D721Med (cell line): ENCODE results near the gene POU2AF3.

Experiments
- DNase-seq: peaks from one replicate; pipeline ENCODE4 v3.0.0; 2011; ENCODE audit warnings: low spot score; ENCODE audit not compliant: insufficient read length
- FAIRE-seq: peaks from 2 replicates; lab custom pipeline; 2011; peaks lifted over from hg19 to GRCh38; lab: Jason Lieb, UNC
- CTCF ChIP-seq: IDR thresholded peaks from 2 replicates; pipeline ENCODE4 v1.5.1; 2012; ENCODE audit warnings: mild to moderate bottlenecking, control low read depth; ENCODE audit not compliant: insufficient read depth; ENCODE audit errors: missing control alignments

Gene POU2AF3

DNA sequence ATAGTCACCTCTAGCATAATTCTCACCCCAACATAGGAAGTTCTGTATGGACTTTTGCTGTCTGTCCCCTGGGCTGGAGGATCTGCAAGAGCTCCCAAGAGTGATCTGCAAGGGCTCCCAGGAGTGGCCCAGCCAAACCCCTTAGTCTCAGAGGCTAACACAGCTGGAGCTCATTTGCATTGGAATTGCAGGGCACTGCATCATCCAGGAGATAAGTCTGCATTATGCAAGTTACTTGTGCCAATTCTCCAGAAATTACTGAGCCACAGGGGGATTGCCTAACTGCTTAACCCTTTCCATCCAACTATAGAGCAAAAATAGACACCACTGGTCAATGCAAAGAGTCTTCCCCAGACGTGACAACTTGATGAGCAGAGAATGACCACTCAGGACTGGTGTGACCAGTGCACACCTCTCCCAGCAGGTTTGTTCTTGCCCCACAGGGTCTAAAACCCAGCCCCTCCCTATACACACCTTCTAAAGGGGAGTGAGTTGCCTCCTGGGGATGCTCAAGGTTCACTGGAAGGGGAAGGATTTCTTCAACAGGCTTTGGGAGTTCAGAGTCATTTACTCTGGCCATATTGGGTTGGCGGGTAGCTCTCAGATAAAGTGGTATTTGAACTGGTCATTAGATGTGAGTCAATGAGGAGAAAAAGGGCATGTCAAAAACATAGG, 38.4 kb downstream of the POU2AF3 start:
- FAIRE-seq, result no peak

DNA sequence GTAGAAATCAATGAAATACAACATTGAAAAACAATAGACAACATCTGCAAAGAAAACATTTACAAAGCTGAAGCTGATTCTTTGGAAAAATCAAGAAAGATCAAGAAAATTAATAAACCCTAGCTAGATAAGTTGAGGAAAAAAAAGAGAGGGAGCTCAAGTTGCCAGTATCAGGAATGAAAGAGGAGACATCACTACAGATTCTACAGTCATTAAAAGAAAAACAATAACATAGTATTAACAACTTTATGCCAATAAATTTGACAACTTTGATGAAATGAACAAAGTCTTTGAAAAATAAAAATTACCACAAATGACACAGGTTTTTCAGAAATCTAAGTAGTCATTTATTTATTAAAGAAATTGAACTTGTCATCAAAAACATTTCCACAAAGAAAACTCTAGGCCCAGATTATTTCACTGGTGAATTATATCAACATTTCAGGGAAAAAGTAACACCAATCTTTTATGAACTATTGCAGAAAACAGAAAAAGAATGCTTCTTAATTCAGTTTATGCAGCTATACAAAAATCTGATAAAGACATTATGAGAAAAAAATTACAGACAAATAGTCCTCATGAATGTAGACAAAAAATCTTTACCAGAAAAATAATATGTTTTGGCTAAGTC, 41.5 kb downstream of the POU2AF3 start:
- FAIRE-seq (no peak), DNase-seq (no peak)
- no peak for TF ChIP-seq CTCF

More for the DNA sequence above, 38.4 kb downstream of the POU2AF3 start:
- no peak for TF ChIP-seq CTCF
- DNase-seq, result no peak

DNA sequence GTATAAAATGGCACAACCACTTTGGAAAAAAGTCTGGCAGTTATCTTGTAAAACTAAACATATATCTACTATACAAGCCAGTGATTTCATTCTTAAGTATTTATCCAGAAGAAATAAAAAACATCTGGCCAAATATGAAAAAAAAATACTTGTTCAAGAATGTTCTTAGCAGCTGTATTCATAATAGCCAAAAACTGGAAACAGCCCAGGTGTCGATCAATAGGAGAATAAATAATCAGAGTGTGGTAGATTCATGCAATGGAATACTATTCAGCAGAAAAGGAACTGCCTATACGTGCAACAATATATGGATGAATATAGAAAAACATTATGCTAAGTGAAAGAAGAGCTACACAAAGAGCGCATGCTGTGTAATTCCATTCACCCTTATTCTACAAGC, 44.0 kb downstream of the POU2AF3 start:
- no peak for TF ChIP-seq CTCF

DNA sequence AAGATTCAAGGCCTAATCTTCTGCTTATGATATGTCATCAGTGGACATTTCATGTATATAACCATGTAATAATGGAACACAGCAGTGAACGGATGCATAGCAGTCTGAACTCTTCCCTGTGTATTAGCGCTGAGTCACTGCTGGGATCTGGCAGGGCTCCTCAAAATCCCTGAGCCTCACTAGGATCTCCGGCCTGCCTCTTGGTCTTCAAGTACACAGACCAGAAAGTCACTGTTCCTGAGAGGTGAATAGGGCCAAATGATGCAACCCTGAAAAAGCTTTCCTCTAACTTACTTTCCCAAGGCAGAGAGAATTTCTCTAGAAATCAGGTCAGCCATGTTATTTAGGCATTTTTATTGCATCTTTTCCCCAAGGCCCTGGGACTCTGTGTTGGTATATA, 45.7 kb downstream of the POU2AF3 start:
- FAIRE-seq (no peak), DNase-seq (no peak)
- no peak for TF ChIP-seq CTCF

More for the DNA sequence above, 44.0 kb downstream of the POU2AF3 start:
- DNase-seq, result no peak
- no peak for FAIRE-seq

DNA sequence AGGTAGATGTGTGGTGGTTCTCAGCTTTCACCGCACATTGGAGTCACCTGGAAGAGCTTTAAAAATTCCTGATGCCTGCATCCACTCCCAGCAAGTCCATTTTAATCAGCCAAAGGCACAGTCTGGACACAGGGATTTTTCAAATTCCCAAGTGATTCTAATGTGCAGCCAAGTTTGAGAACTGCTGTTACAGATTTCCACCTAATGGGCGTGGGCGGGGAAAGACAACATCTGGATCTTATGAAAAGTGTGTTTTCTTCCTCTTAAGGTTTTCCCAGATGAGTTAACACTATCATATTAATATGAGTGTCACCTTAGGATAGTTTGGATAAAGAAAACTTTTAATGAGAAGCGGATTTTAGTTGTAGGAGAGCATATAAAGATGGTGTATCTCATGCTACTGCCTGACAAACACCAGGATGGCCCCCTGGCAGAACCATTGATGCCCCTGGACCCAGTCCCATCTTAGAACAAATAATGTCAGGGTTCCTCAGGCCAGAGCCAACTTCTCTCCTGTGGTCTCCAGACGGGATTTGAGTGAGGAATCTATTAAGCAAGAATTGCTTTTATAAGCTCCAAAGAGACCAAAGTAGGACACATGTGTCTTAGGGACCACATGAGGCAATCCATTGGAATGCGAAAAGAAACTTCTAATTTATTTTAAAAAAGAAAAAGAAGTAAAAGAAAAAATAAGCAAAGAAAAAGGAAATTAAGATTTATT, 48.8 kb downstream of the POU2AF3 start:
- FAIRE-seq, result no peak

DNA sequence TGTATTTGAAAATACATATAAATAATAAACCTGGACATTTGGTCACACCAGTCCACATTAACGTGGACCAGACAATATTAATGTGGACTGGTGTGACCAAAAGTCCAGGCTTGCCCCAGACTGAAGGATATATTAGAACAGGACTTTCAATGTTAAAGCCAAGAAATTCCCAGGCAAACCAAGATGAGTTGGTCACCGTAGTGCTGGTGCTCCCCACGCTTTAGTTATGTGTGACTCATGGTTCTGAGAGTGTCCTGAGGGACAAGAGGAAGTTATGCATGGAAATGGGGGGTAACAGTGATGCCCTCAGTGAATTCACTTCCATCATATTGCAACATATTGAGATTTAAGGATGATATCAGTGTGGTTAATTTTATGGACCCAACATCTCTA, 49.4 kb downstream of the POU2AF3 start:
- no peak for TF ChIP-seq CTCF
- no peak for DNase-seq
- FAIRE-seq, result no peak

More for the DNA sequence above, 48.8 kb downstream of the POU2AF3 start:
- no peak for TF ChIP-seq CTCF
- no peak for DNase-seq
